HCT116 (cell line): Measurements from ENCODE around the gene C13orf46. TPM values are rescaled to one million over a fixed set of nuclear protein-coding genes. Genes with fewer than 3 reads are reported as not detected.

Experiments
- ATAC-seq: fragments of 200-7000 bp; cut with Tn5 transposase; 2 replicates; pipeline ENCODE4 v1.9.1; 2020; ENCODE audit warnings: mild to moderate bottlenecking, moderate library complexity
- BruUV-seq: library from RNA; stranded (reverse); fragments of 400-500 nt; replicated peaks from 2 replicates; lab custom pipeline; 2021; lab: Mats Ljungman, UMichigan
- CTCF ChIA-PET: fragments of 300-600 bp; sonication (Branson Sonifier 250); formaldehyde crosslinking; loops from one replicate; lab custom pipeline; 2021; ENCODE audit warnings: antibody characterized with exemption; lab: Charles Lee
- POLR2A ChIA-PET: fragments of 300-600, 350-600 bp; sonication (Branson Sonifier 250); formaldehyde crosslinking; loops from one replicate; lab custom pipeline; 2021; ENCODE audit warnings: antibody characterized with exemption; lab: Charles Lee
- RAD21 ChIA-PET, 2 experiments: fragments of 300-600 bp; sonication (Branson Sonifier 250); formaldehyde crosslinking; loops; one replicate each; lab custom pipeline; 2023; ENCODE audit warnings: low total read pairs in 2 of 2; ENCODE audit not compliant: uncharacterized antibody in 2 of 2, unreplicated experiment in 2 of 2, low non-redundant PET in 1 of 2; lab: Charles Lee
- DNase-seq: peaks from one replicate; pipeline ENCODE4 v3.0.0-alpha.2; 2010; ENCODE audit warnings: low read depth, low spot score
- H2AFZ ChIP-seq: fragments of 200-600 bp; shearing (Covaris generic), sonication (generic); 2 replicates; pipeline ENCODE4 v1.6.1; 2017; ENCODE audit warnings: low read depth, mixed run types, mixed read lengths, antibody characterized with exemption, low read length; ENCODE audit not compliant: poor library complexity, severe bottlenecking
- H3K27ac ChIP-seq: 2 replicates; pipeline ENCODE4 v1.5.1; 2012; ENCODE audit warnings: low read depth, low read length
- H3K27me3 ChIP-seq: fragments of 200-600 bp; sonication (generic); 2 replicates; pipeline ENCODE4 v1.6.1; 2016; ENCODE audit warnings: mixed run types, low read length, mixed read lengths; ENCODE audit not compliant: insufficient read depth
- H3K36me3 ChIP-seq, 2 experiments: fragments of 200-500 bp in 1 of 2; fragments of 200-600 bp in 1 of 2; sonication (Bioruptor generic) in 1 of 2; sonication (generic) in 1 of 2; 2 replicates each; pipeline versions ENCODE4 v1.5.1 to v1.6.1; 2014 to 2016; ENCODE audit warnings: low read length in 2 of 2, inconsistent platforms in 1 of 2, mixed read lengths in 1 of 2, mixed run types in 1 of 2; ENCODE audit not compliant: insufficient read depth in 2 of 2, control insufficient read depth in 1 of 2
- H3K4me1 ChIP-seq, 2 experiments: fragments of 200-600 bp in 1 of 2; sonication (generic) in 1 of 2; 2 replicates each; pipeline versions ENCODE4 v1.5.1 to v1.6.1; 2012 to 2017; ENCODE audit warnings: low read length in 2 of 2, inconsistent platforms in 1 of 2, mild to moderate bottlenecking in 1 of 2, mixed read lengths in 1 of 2, mixed run types in 1 of 2, moderate library complexity in 1 of 2; ENCODE audit not compliant: insufficient read depth in 2 of 2, control insufficient read depth in 1 of 2
- H3K4me2 ChIP-seq: fragments of 200-600 bp; sonication (generic); 2 replicates; pipeline ENCODE4 v1.6.1; 2017; ENCODE audit warnings: mixed run types, low read length, mixed read lengths
- H3K4me3 ChIP-seq, 2 experiments: fragments of 200-600 bp in 1 of 2; sonication (generic) in 1 of 2; replicated peaks in 1 of 2; 2 replicates each; pipeline ENCODE4 v1.5.1; 2011 to 2016; ENCODE audit warnings: low read length in 2 of 2, control low read depth in 1 of 2, low read depth in 1 of 2, mild to moderate bottlenecking in 1 of 2, mixed read lengths in 1 of 2, mixed run types in 1 of 2
- H3K79me2 ChIP-seq: fragments of 200-600 bp; sonication (generic); 2 replicates; pipeline ENCODE4 v1.6.1; 2017; ENCODE audit warnings: mild to moderate bottlenecking, mixed run types, low read length, moderate library complexity, mixed read lengths; ENCODE audit not compliant: insufficient read depth
- H3K9ac ChIP-seq: fragments of 200-600 bp; sonication (generic); 2 replicates; pipeline ENCODE4 v1.6.1; 2016; ENCODE audit warnings: low read length, mixed read lengths
- H3K9me2 ChIP-seq: fragments of 200-600 bp; sonication (generic), shearing (Covaris generic); 2 replicates; pipeline ENCODE4 v1.6.1; 2017; ENCODE audit warnings: mixed run types, mild to moderate bottlenecking, moderate library complexity; ENCODE audit not compliant: insufficient read depth
- H3K9me3 ChIP-seq, 2 experiments: fragments of 200-500 bp in 1 of 2; fragments of 200-600 bp in 1 of 2; sonication (Bioruptor generic) in 1 of 2; sonication (generic) in 1 of 2; 2 replicates each; pipeline ENCODE4 v1.6.1; 2014 to 2017; ENCODE audit warnings: low read length in 2 of 2, mixed read lengths in 2 of 2, inconsistent platforms in 1 of 2, low read depth in 1 of 2, mild to moderate bottlenecking in 1 of 2, mixed run types in 1 of 2, moderate library complexity in 1 of 2; ENCODE audit not compliant: control insufficient read depth in 1 of 2, insufficient read depth in 1 of 2
- H4K20me1 ChIP-seq: fragments of 200-600 bp; sonication (generic), shearing (Covaris generic); 2 replicates; pipeline ENCODE4 v1.6.1; 2017; ENCODE audit warnings: mixed run types, mild to moderate bottlenecking, moderate library complexity; ENCODE audit not compliant: insufficient read depth
- EGR1 ChIP-seq: IDR thresholded peaks from 2 replicates; pipeline ENCODE4 v1.6.1; 2012; ENCODE audit warnings: low read depth
- EZH2phosphoT487 ChIP-seq: fragments of 200-600 bp; IDR thresholded peaks from 2 replicates; pipeline ENCODE4 v1.6.1; 2018; ENCODE audit warnings: antibody characterized with exemption, borderline replicate concordance
- TCF7L2 ChIP-seq: IDR thresholded peaks from 2 replicates; pipeline ENCODE4 v1.7.0; 2011; ENCODE audit warnings: borderline replicate concordance, inconsistent platforms; ENCODE audit not compliant: insufficient read depth, insufficient read length; ENCODE audit errors: extremely low read depth
- ZFX ChIP-seq: fragments of 450-650 bp; IDR thresholded peaks from 2 replicates; pipeline ENCODE4 v1.6.1; 2017
- intact Hi-C: fragments of 100-400 bp; cut with micrococcal nuclease; formaldehyde crosslinking; loops from 2 replicates; pipeline ENCODE4 v1.10.0; 2022
- total RNA-seq: library from RNA; stranded (reverse); gene quantifications from one replicate; pipeline ENCODE4 v1.2.1, GENCODE V29; 2021; ENCODE audit not compliant: unreplicated experiment
- TF ChIP-seq, protein P1 (sequence below): IDR thresholded peaks from 2 replicates; pipeline ENCODE4 v1.6.1; 2012; ENCODE audit warnings: low read depth

The C13orf46 gene
- total RNA-seq, 1 experiment from 2014 or later: 0.93 TPM

DNA sequence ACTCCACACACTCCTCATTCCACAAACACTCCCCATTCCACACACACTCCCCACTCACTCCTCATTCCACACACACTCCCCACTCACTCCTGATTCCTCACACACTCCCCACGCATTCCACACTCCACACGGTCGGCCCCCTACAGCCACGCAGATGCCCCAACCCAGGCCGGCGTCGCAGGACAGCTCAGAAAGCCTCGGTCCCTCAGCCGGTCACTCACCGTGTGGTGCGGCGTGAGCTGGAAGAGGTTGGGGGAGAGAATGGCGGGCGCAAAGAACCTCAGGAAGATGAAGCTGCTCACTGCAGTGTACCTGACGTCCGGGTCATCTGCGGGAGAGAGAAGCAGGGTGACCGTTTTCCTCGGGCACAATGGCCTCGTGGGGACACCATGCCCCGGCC, 39.0 kb upstream of the C13orf46 start:
- H3K9me2 ChIP-seq: no peaks in the 10 kb centered on the region
- intact Hi-C loops: no loop called here
- no peaks in the 10 kb centered on the region for H3K79me2 ChIP-seq
- no peaks in the 10 kb centered on the region for H4K20me1 ChIP-seq
- H3K9ac ChIP-seq: no peak overlapping the region
- no peaks in the 10 kb centered on the region for H3K27me3 ChIP-seq
- no peak overlapping the region for H3K4me3 ChIP-seq
- ChIA-PET CTCF (no interaction called here), POLR2A (no interaction called here), RAD21 (no interaction called here)
- no peaks in the 10 kb centered on the region for H3K4me1 ChIP-seq
- no peak overlapping the region for H3K27ac ChIP-seq
- H3K9me3 ChIP-seq: no peaks in the 10 kb centered on the region
- no peak overlapping the region for H3K4me2 ChIP-seq
- H3K36me3 ChIP-seq: no peaks in the 10 kb centered on the region
- DNase-seq: no peak
- ATAC-seq: no peak
- BruUV-seq: no TSS peak
- no peak overlapping the region for H2AFZ ChIP-seq
- TF ChIP-seq EZH2phosphoT487: no peak
- no peak for TF ChIP-seq TCF7L2
- TF ChIP-seq, protein P1, sequence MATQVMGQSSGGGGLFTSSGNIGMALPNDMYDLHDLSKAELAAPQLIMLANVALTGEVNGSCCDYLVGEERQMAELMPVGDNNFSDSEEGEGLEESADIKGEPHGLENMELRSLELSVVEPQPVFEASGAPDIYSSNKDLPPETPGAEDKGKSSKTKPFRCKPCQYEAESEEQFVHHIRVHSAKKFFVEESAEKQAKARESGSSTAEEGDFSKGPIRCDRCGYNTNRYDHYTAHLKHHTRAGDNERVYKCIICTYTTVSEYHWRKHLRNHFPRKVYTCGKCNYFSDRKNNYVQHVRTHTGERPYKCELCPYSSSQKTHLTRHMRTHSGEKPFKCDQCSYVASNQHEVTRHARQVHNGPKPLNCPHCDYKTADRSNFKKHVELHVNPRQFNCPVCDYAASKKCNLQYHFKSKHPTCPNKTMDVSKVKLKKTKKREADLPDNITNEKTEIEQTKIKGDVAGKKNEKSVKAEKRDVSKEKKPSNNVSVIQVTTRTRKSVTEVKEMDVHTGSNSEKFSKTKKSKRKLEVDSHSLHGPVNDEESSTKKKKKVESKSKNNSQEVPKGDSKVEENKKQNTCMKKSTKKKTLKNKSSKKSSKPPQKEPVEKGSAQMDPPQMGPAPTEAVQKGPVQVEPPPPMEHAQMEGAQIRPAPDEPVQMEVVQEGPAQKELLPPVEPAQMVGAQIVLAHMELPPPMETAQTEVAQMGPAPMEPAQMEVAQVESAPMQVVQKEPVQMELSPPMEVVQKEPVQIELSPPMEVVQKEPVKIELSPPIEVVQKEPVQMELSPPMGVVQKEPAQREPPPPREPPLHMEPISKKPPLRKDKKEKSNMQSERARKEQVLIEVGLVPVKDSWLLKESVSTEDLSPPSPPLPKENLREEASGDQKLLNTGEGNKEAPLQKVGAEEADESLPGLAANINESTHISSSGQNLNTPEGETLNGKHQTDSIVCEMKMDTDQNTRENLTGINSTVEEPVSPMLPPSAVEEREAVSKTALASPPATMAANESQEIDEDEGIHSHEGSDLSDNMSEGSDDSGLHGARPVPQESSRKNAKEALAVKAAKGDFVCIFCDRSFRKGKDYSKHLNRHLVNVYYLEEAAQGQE: no peak
- TF ChIP-seq ZFX: no peak
- no peak for TF ChIP-seq EGR1

DNA sequence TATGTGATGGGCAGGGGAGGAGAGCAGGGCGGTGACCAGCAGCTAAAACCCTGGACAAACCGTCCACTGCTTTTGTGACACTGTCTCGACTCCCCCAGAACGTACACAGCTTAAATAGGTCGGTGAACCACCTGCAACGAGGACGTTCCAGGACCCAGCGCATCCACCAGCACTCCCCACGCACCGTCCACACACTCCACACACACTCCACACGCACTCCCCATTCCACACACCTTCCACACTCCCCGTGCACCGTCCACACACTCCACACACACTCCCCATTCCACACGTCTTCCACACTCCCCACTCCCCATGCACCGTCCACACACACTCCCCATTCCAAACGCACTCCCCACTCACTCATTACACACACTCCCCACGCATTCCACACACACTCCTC, 38.3 kb upstream of the C13orf46 start:
- no TSS peak for BruUV-seq

More for the DNA sequence above, 38.3 kb upstream of the C13orf46 start:
- Histone ChIP-seq H3K9me3 (no peaks in the 10 kb centered on the region), H3K36me3 (no peaks in the 10 kb centered on the region), H3K9me2 (no peaks in the 10 kb centered on the region), H3K4me1 (no peaks in the 10 kb centered on the region), H4K20me1 (no peaks in the 10 kb centered on the region), H3K79me2 (no peaks in the 10 kb centered on the region), H3K27me3 (no peaks in the 10 kb centered on the region), H3K4me2 (no peak overlapping the region), H3K27ac (no peak overlapping the region), H3K4me3 (no peak overlapping the region), H2AFZ (no peak overlapping the region), H3K9ac (no peak overlapping the region)
- TF ChIP-seq EGR1: no peak
- RAD21 ChIA-PET: no interaction called here
- ATAC-seq (no peak), DNase-seq (no peak)
- intact Hi-C loops: no loop called here
- POLR2A ChIA-PET: no interaction called here
- CTCF ChIA-PET: no interaction called here
